Mesendoderm (in vitro differentiated cells): ENCODE results near the gene TMTC2.

Experiments
- DNase-seq: peaks from one replicate; pipeline ENCODE4 v3.0.0; 2013
- H2AK5ac ChIP-seq: 2 replicates; pipeline ENCODE4 v1.6.1; 2013; ENCODE audit warnings: low read length, inconsistent platforms
- H2BK120ac ChIP-seq: 2 replicates; pipeline ENCODE4 v1.6.1; 2013; ENCODE audit warnings: low read depth, mild to moderate bottlenecking, low read length, moderate library complexity, mixed read lengths
- H2BK15ac ChIP-seq: replicated peaks from 2 replicates; pipeline ENCODE4 v1.6.1; 2013; ENCODE audit warnings: low read depth, mild to moderate bottlenecking, moderate library complexity
- H2BK5ac ChIP-seq: 2 replicates; pipeline ENCODE4 v1.6.1; 2013; ENCODE audit warnings: low read length, inconsistent platforms
- H3K18ac ChIP-seq: 2 replicates; pipeline ENCODE4 v1.6.1; 2013; ENCODE audit warnings: mild to moderate bottlenecking, low read length, mixed read lengths
- H3K23ac ChIP-seq: one replicate; pipeline ENCODE4 v1.6.1; 2013; ENCODE audit warnings: low read length
- H3K27ac ChIP-seq: 2 replicates; pipeline ENCODE4 v1.5.1; 2013; ENCODE audit warnings: low read depth, mild to moderate bottlenecking, inconsistent platforms, low read length, moderate library complexity
- H3K27me3 ChIP-seq: 2 replicates; pipeline ENCODE4 v1.6.1; 2013; ENCODE audit warnings: low read length, control low read depth, mild to moderate bottlenecking, inconsistent platforms; ENCODE audit not compliant: insufficient read depth, poor library complexity
- H3K36me3 ChIP-seq: 2 replicates; pipeline ENCODE4 v1.6.1; 2013; ENCODE audit warnings: low read length, inconsistent platforms; ENCODE audit not compliant: control insufficient read depth, insufficient read depth
- H3K4ac ChIP-seq: one replicate; pipeline ENCODE4 v1.6.1; 2013; ENCODE audit warnings: low read depth, mild to moderate bottlenecking, low read length, moderate library complexity
- H3K4me1 ChIP-seq: 2 replicates; pipeline ENCODE4 v1.6.1; 2013; ENCODE audit warnings: low read depth, low read length, inconsistent platforms; ENCODE audit not compliant: control insufficient read depth
- H3K4me2 ChIP-seq: 2 replicates; pipeline ENCODE4 v1.6.1; 2013; ENCODE audit warnings: low read length
- H3K4me3 ChIP-seq: 2 replicates; pipeline ENCODE4 v1.5.1; 2013; ENCODE audit warnings: mild to moderate bottlenecking, low read length
- H3K56ac ChIP-seq: one replicate; pipeline ENCODE4 v1.6.1; 2013; ENCODE audit warnings: low read length
- H3K79me1 ChIP-seq: 2 replicates; pipeline ENCODE4 v1.6.1; 2013; ENCODE audit warnings: low read length, inconsistent platforms
- H3K79me2 ChIP-seq: 2 replicates; pipeline ENCODE4 v1.6.1; 2013; ENCODE audit warnings: mild to moderate bottlenecking, low read length; ENCODE audit not compliant: control insufficient read depth, insufficient read depth
- H3K9ac ChIP-seq: 2 replicates; pipeline ENCODE4 v1.6.1; 2013; ENCODE audit warnings: low read length, inconsistent platforms
- H4K5ac ChIP-seq: one replicate; pipeline ENCODE4 v1.6.1; 2013; ENCODE audit warnings: low read length
- H4K8ac ChIP-seq: one replicate; pipeline ENCODE4 v1.6.1; 2013; ENCODE audit warnings: low read depth, mild to moderate bottlenecking, control low read depth, low read length, moderate library complexity
- WGBS: extraction: QIAGEN DNeasy Blood & Tissue Kit; methylation state at CpG from one replicate; pipeline ENCODE4 v1.1.7; 2013; ENCODE audit warnings: low lambda C conversion rate, missing lambda C conversion rate; ENCODE audit not compliant: insufficient coverage; ENCODE audit errors: extremely low coverage; 5-methylcytosine and 5-hydroxymethylcytosine counted together

The TMTC2 gene

GRCh38 chr12:82826505-82826904 is 139.8 kb downstream of the TMTC2 start:
- H3K36me3 ChIP-seq = no peaks in the 10 kb centered on the region
- no peak overlapping the region for H3K4me2 ChIP-seq
- no peak overlapping the region for H3K4ac ChIP-seq
- H3K27ac ChIP-seq = no peak overlapping the region
- no peak for DNase-seq
- H4K8ac ChIP-seq = no peak overlapping the region
- no peak overlapping the region for H3K18ac ChIP-seq
- no peaks in the 10 kb centered on the region for H3K4me1 ChIP-seq
- H2BK5ac ChIP-seq = no peak overlapping the region
- no peaks in the 10 kb centered on the region for H3K79me1 ChIP-seq
- H3K4me3 ChIP-seq = no peak overlapping the region
- no peak overlapping the region for H2BK120ac ChIP-seq
- H3K27me3 ChIP-seq = no peaks in the 10 kb centered on the region
- no peaks in the 10 kb centered on the region for H3K79me2 ChIP-seq
- H4K5ac ChIP-seq = no peak overlapping the region
- no peak overlapping the region for H2BK15ac ChIP-seq
- H3K9ac ChIP-seq = no peak overlapping the region
- no peak overlapping the region for H3K56ac ChIP-seq
- H3K23ac ChIP-seq = no peak overlapping the region
- H2AK5ac ChIP-seq = no peak overlapping the region

DNA sequence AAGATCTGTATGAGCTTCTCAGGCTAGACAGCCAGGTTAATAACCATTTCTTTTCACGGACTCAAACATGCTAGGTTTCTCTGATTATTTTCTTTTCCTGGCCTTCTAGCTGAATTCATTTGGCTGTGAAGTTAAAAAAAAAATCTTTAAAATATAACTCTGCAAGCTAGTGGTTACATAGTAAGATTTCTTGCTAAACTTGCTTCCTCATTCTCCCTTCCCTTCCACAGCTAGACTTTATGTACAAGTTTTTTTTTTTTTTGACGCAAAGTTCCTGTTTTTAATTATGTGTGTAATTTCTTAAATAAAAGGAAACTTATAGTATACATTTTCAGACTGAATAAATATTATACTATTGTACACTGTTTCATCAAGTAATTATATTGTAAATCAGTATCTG is 145.4 kb downstream of the TMTC2 start:
- DNase-seq = no peak
- no CpG with 5 or more reads among the region's 2 CpGs for WGBS
- H2BK120ac ChIP-seq = no peak overlapping the region

DNA sequence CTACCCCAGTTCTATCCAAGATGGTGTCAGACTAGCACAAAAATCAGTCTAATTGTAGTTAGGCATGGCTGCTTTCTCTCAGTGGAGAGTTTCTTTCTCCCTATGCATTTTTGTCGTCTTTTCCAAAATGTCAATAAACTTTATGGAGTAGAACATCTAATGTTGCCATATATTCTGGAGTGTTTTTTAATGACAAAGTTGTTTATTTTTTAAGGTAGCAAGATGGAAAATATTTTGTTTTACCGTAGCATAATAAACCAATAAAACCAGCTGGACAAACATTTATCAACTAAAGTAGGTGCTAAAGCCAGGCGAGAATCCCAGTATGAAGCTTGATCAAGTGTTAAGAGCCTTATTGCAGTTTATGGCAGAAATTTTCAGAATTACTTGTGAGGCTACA is 146.3 kb downstream of the TMTC2 start:
- no peaks in the 10 kb centered on the region for H3K79me2 ChIP-seq
- no CpG with 5 or more reads among the region's 3 CpGs for WGBS
- H3K18ac ChIP-seq = no peak overlapping the region
- H3K23ac ChIP-seq = no peak overlapping the region
- no peak overlapping the region for H3K9ac ChIP-seq
- H2BK5ac ChIP-seq = no peak overlapping the region
- H3K56ac ChIP-seq = no peak overlapping the region
- H4K5ac ChIP-seq = no peak overlapping the region
- no peaks in the 10 kb centered on the region for H3K79me1 ChIP-seq
- H3K27ac ChIP-seq = no peak overlapping the region
- H3K36me3 ChIP-seq = no peaks in the 10 kb centered on the region
- H2BK15ac ChIP-seq = no peak overlapping the region
- DNase-seq = no peak
- no peak overlapping the region for H3K4ac ChIP-seq
- H3K4me3 ChIP-seq = no peak overlapping the region
- H2AK5ac ChIP-seq = no peak overlapping the region
- H3K4me2 ChIP-seq = no peak overlapping the region
- no peak overlapping the region for H4K8ac ChIP-seq
- no peak overlapping the region for H2BK120ac ChIP-seq
- no peaks in the 10 kb centered on the region for H3K4me1 ChIP-seq
- H3K27me3 ChIP-seq = no peaks in the 10 kb centered on the region

More for the DNA sequence above, 145.4 kb downstream of the TMTC2 start:
- no peak overlapping the region for H4K5ac ChIP-seq
- H3K4me3 ChIP-seq = no peak overlapping the region
- no peaks in the 10 kb centered on the region for H3K4me1 ChIP-seq
- H3K27ac ChIP-seq = no peak overlapping the region
- H2AK5ac ChIP-seq = no peak overlapping the region
- H3K4me2 ChIP-seq = no peak overlapping the region
- H4K8ac ChIP-seq = no peak overlapping the region
- H3K27me3 ChIP-seq = no peaks in the 10 kb centered on the region
- no peaks in the 10 kb centered on the region for H3K36me3 ChIP-seq
- no peaks in the 10 kb centered on the region for H3K79me1 ChIP-seq
- H3K23ac ChIP-seq = no peak overlapping the region
- H3K4ac ChIP-seq = no peak overlapping the region
- H2BK15ac ChIP-seq = no peak overlapping the region
- H2BK5ac ChIP-seq = no peak overlapping the region
- H3K18ac ChIP-seq = no peak overlapping the region
- H3K56ac ChIP-seq = no peak overlapping the region
- H3K79me2 ChIP-seq = no peaks in the 10 kb centered on the region
- no peak overlapping the region for H3K9ac ChIP-seq

- Histone ChIP-seq H4K8ac (no peak overlapping the region), H2AK5ac (no peak overlapping the region), H3K23ac (no peak overlapping the region), H3K36me3 (no peaks in the 10 kb centered on the region), H2BK15ac (no peak overlapping the region), H3K27ac (no peak overlapping the region), H3K4me1 (no peaks in the 10 kb centered on the region), H3K4me2 (no peak overlapping the region), H3K4me3 (no peak overlapping the region), H3K9ac (no peak overlapping the region), H3K18ac (no peak overlapping the region), H3K79me2 (no peaks in the 10 kb centered on the region), H2BK5ac (no peak overlapping the region), H4K5ac (no peak overlapping the region), H3K27me3 (no peaks in the 10 kb centered on the region), H3K56ac (no peak overlapping the region), H3K4ac (no peak overlapping the region), H2BK120ac (no peak overlapping the region), H3K79me1 (no peaks in the 10 kb centered on the region)
- whole genome bisulfite sequencing = no CpG with 5 or more reads among the region's 1 CpG
- DNase-seq = no peak
Observed at GRCh38 chr12:82833481-82833880, 146.8 kb downstream of the TMTC2 start.

- Histone ChIP-seq H4K5ac (no peak overlapping the region), H3K4me1 (no peaks in the 10 kb centered on the region), H2BK120ac (no peak overlapping the region), H3K36me3 (no peaks in the 10 kb centered on the region), H2BK5ac (no peak overlapping the region), H3K56ac (no peak overlapping the region), H2AK5ac (no peak overlapping the region), H3K27me3 (no peaks in the 10 kb centered on the region), H3K79me1 (no peaks in the 10 kb centered on the region), H3K23ac (no peak overlapping the region), H3K79me2 (no peaks in the 10 kb centered on the region), H2BK15ac (no peak overlapping the region), H3K18ac (no peak overlapping the region), H3K9ac (no peak overlapping the region), H3K4ac (no peak overlapping the region), H4K8ac (no peak overlapping the region), H3K4me3 (no peak overlapping the region), H3K27ac (no peak overlapping the region), H3K4me2 (no peak overlapping the region)
- peak; percentile 54 for DNase-seq
Observed at GRCh38 chr12:82835217-82835616, 148.5 kb downstream of the TMTC2 start.

- Histone ChIP-seq H2BK5ac (no peak overlapping the region), H3K23ac (no peak overlapping the region), H2BK120ac (no peak overlapping the region), H3K4me2 (no peak overlapping the region), H4K8ac (no peak overlapping the region), H3K27me3 (no peaks in the 10 kb centered on the region), H3K18ac (no peak overlapping the region), H3K79me1 (no peaks in the 10 kb centered on the region), H2BK15ac (no peak overlapping the region), H4K5ac (no peak overlapping the region), H3K36me3 (no peaks in the 10 kb centered on the region), H3K56ac (no peak overlapping the region), H3K79me2 (no peaks in the 10 kb centered on the region), H3K4ac (no peak overlapping the region), H3K4me3 (no peak overlapping the region), H3K4me1 (no peaks in the 10 kb centered on the region), H2AK5ac (no peak overlapping the region), H3K9ac (no peak overlapping the region), H3K27ac (no peak overlapping the region)
- no CpG with 5 or more reads among the region's 1 CpG for WGBS
- DNase-seq = no peak
Observed at GRCh38 chr12:82838131-82838551, 151.4 kb downstream of the TMTC2 start.
